Endothelial cell of umbilical vein (primary cell): ENCODE measurements around the gene MIA2.

ENCODE experiments used
- EZH2 ChIP-seq: IDR thresholded peaks from 2 replicates; pipeline ENCODE4 v1.6.1; 2012; ENCODE audit warnings: borderline replicate concordance, low read depth, mild to moderate bottlenecking, moderate library complexity, low read length, inconsistent platforms; ENCODE audit not compliant: severe bottlenecking
- POLR2A ChIP-seq: IDR thresholded peaks from 2 replicates; pipeline ENCODE4 v1.6.1; 2012; ENCODE audit warnings: low read depth, mild to moderate bottlenecking, control low read depth, low read length
- TF ChIP-seq, protein P1 (sequence below), 2 donors: IDR thresholded peaks; 1 replicate in 1 of 2; 2 replicates in 1 of 2; pipeline ENCODE4 v1.5.1; 2011; ENCODE audit warnings: low read length in 2 of 2, mild to moderate bottlenecking in 2 of 2, moderate library complexity in 2 of 2, control low read depth in 1 of 2, inconsistent platforms in 1 of 2, low read depth in 1 of 2; ENCODE audit not compliant: insufficient read depth in 1 of 2; ENCODE audit errors: extremely low read depth in 1 of 2

DNA sequence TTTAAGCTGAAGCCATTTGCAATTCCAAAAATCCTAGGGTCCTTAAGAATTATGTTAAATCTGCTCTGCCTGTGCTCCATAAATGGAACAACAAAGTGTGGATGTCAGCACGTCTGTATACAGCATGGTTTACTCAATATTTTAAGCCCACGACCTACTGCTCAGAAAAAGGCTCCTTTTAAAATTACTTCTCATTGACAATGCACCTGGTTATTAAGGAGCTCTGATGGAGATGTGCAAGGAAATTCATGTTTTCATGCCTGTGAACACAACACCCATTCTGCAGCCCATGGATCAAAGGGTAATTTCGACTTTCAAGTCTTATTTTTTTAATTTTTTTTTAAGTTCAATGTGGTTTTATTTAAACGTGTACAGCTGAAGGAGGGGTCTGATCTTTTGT lies 150.5 kb downstream of the MIA2 start:
- TF ChIP-seq EZH2: no peak
- TF ChIP-seq, protein P1, sequence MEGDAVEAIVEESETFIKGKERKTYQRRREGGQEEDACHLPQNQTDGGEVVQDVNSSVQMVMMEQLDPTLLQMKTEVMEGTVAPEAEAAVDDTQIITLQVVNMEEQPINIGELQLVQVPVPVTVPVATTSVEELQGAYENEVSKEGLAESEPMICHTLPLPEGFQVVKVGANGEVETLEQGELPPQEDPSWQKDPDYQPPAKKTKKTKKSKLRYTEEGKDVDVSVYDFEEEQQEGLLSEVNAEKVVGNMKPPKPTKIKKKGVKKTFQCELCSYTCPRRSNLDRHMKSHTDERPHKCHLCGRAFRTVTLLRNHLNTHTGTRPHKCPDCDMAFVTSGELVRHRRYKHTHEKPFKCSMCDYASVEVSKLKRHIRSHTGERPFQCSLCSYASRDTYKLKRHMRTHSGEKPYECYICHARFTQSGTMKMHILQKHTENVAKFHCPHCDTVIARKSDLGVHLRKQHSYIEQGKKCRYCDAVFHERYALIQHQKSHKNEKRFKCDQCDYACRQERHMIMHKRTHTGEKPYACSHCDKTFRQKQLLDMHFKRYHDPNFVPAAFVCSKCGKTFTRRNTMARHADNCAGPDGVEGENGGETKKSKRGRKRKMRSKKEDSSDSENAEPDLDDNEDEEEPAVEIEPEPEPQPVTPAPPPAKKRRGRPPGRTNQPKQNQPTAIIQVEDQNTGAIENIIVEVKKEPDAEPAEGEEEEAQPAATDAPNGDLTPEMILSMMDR (IDR thresholded peaks at IDR 0.05; ENCODE audit: extremely low read depth in 1 of 2, insufficient read depth in 1 of 2, low read depth in 1 of 2, low read length in 2 of 2): no peak
- TF ChIP-seq POLR2A: no peak
